ENCODE results near the gene MARCHF10.

The MARCHF10 gene

GRCh38 chr17:62717589-62717855 is 90.6 kb downstream of the MARCHF10 start:
- H3K36me3 ChIP-seq (ENCODE audit: control insufficient read depth, insufficient read depth, low read length): no peaks in the 10 kb centered on the region
- no peaks in the 10 kb centered on the region for H3K27me3 ChIP-seq (ENCODE audit: control insufficient read depth, insufficient read depth, low read length)
- no peak overlapping the region for H3K9ac ChIP-seq (ENCODE audit: low read length)
- no peak overlapping the region for H3K27ac ChIP-seq (ENCODE audit: low read depth, low read length)
- no peak overlapping the region for H3K4me3 ChIP-seq (ENCODE audit: low read length)
- no peaks in the 10 kb centered on the region for H3K4me1 ChIP-seq (ENCODE audit: control insufficient read depth, insufficient read depth, low read length)

- no peak overlapping the region for H3K4me3 ChIP-seq (ENCODE audit: low read length)
- H3K27ac ChIP-seq (ENCODE audit: low read depth, low read length): no peak overlapping the region
- H3K4me1 ChIP-seq (ENCODE audit: control insufficient read depth, insufficient read depth, low read length): no peaks in the 10 kb centered on the region
- no peak overlapping the region for H3K9ac ChIP-seq (ENCODE audit: low read length)
- H3K27me3 ChIP-seq (ENCODE audit: control insufficient read depth, insufficient read depth, low read length): no peaks in the 10 kb centered on the region
- H3K36me3 ChIP-seq (ENCODE audit: control insufficient read depth, insufficient read depth, low read length): no peaks in the 10 kb centered on the region
These were observed 91.1 kb downstream of the MARCHF10 start for GRCh38 chr17:62716834-62717588.

GRCh38 chr17:62715882-62716390 is 92.2 kb downstream of the MARCHF10 start:
- Histone ChIP-seq H3K4me3 (ENCODE audit: low read length) (no peak overlapping the region), H3K27me3 (ENCODE audit: control insufficient read depth, insufficient read depth, low read length) (no peaks in the 10 kb centered on the region), H3K27ac (ENCODE audit: low read depth, low read length) (no peak overlapping the region), H3K9ac (ENCODE audit: low read length) (no peak overlapping the region), H3K36me3 (ENCODE audit: control insufficient read depth, insufficient read depth, low read length) (no peaks in the 10 kb centered on the region), H3K4me1 (ENCODE audit: control insufficient read depth, insufficient read depth, low read length) (no peaks in the 10 kb centered on the region)

- no peaks in the 10 kb centered on the region for H3K27me3 ChIP-seq (ENCODE audit: control insufficient read depth, insufficient read depth, low read length)
- H3K36me3 ChIP-seq (ENCODE audit: control insufficient read depth, insufficient read depth, low read length): no peaks in the 10 kb centered on the region
- no peak overlapping the region for H3K4me3 ChIP-seq (ENCODE audit: low read length)
- no peak overlapping the region for H3K27ac ChIP-seq (ENCODE audit: low read depth, low read length)
- no peak overlapping the region for H3K9ac ChIP-seq (ENCODE audit: low read length)
- H3K4me1 ChIP-seq (ENCODE audit: control insufficient read depth, insufficient read depth, low read length): no peaks in the 10 kb centered on the region
These were observed 93.9 kb downstream of the MARCHF10 start for GRCh38 chr17:62714016-62714777.

GRCh38 chr17:62713086-62713881 is 94.8 kb downstream of the MARCHF10 start:
- H3K4me1 ChIP-seq (ENCODE audit: control insufficient read depth, insufficient read depth, low read length): no peaks in the 10 kb centered on the region
- H3K27ac ChIP-seq (ENCODE audit: low read depth, low read length): no peak overlapping the region
- H3K36me3 ChIP-seq (ENCODE audit: control insufficient read depth, insufficient read depth, low read length): no peaks in the 10 kb centered on the region
- no peak overlapping the region for H3K9ac ChIP-seq (ENCODE audit: low read length)
- no peaks in the 10 kb centered on the region for H3K27me3 ChIP-seq (ENCODE audit: control insufficient read depth, insufficient read depth, low read length)
- no peak overlapping the region for H3K4me3 ChIP-seq (ENCODE audit: low read length)

- H3K27me3 ChIP-seq (ENCODE audit: control insufficient read depth, insufficient read depth, low read length): no peaks in the 10 kb centered on the region
- H3K9ac ChIP-seq (ENCODE audit: low read length): no peak overlapping the region
- H3K36me3 ChIP-seq (ENCODE audit: control insufficient read depth, insufficient read depth, low read length): no peaks in the 10 kb centered on the region
- H3K27ac ChIP-seq (ENCODE audit: low read depth, low read length): no peak overlapping the region
- no peak overlapping the region for H3K4me3 ChIP-seq (ENCODE audit: low read length)
- no peaks in the 10 kb centered on the region for H3K4me1 ChIP-seq (ENCODE audit: control insufficient read depth, insufficient read depth, low read length)
These were observed 95.9 kb downstream of the MARCHF10 start for GRCh38 chr17:62712171-62712581.

- Histone ChIP-seq H3K4me1 (ENCODE audit: control insufficient read depth, insufficient read depth, low read length) (no peaks in the 10 kb centered on the region), H3K9ac (ENCODE audit: low read length) (no peak overlapping the region), H3K27me3 (ENCODE audit: control insufficient read depth, insufficient read depth, low read length) (no peaks in the 10 kb centered on the region), H3K4me3 (ENCODE audit: low read length) (no peak overlapping the region), H3K27ac (ENCODE audit: low read depth, low read length) (no peak overlapping the region), H3K36me3 (ENCODE audit: control insufficient read depth, insufficient read depth, low read length) (no peaks in the 10 kb centered on the region)
These were observed 99.5 kb downstream of the MARCHF10 start for GRCh38 chr17:62708587-62708986.

GRCh38 chr17:62707425-62707739 is 100.7 kb downstream of the MARCHF10 start:
- H3K4me1 ChIP-seq (ENCODE audit: control insufficient read depth, insufficient read depth, low read length): no peaks in the 10 kb centered on the region
- H3K27ac ChIP-seq (ENCODE audit: low read depth, low read length): no peak overlapping the region
- no peak overlapping the region for H3K4me3 ChIP-seq (ENCODE audit: low read length)
- H3K27me3 ChIP-seq (ENCODE audit: control insufficient read depth, insufficient read depth, low read length): peaks cover 6% of the 10 kb centered on the region
- H3K9ac ChIP-seq (ENCODE audit: low read length): no peak overlapping the region
- no peaks in the 10 kb centered on the region for H3K36me3 ChIP-seq (ENCODE audit: control insufficient read depth, insufficient read depth, low read length)

GRCh38 chr17:62706598-62707424 is 101.3 kb downstream of the MARCHF10 start:
- no peak overlapping the region for H3K4me3 ChIP-seq (ENCODE audit: low read length)
- H3K27me3 ChIP-seq (ENCODE audit: control insufficient read depth, insufficient read depth, low read length): peaks cover 6% of the 10 kb centered on the region
- no peaks in the 10 kb centered on the region for H3K4me1 ChIP-seq (ENCODE audit: control insufficient read depth, insufficient read depth, low read length)
- H3K9ac ChIP-seq (ENCODE audit: low read length): no peak overlapping the region
- H3K27ac ChIP-seq (ENCODE audit: low read depth, low read length): no peak overlapping the region
- H3K36me3 ChIP-seq (ENCODE audit: control insufficient read depth, insufficient read depth, low read length): no peaks in the 10 kb centered on the region

- Histone ChIP-seq H3K9ac (ENCODE audit: low read length) (no peak overlapping the region), H3K36me3 (ENCODE audit: control insufficient read depth, insufficient read depth, low read length) (no peaks in the 10 kb centered on the region), H3K4me1 (ENCODE audit: control insufficient read depth, insufficient read depth, low read length) (no peaks in the 10 kb centered on the region), H3K27ac (ENCODE audit: low read depth, low read length) (peak overlapping the region; percentile 1), H3K27me3 (ENCODE audit: control insufficient read depth, insufficient read depth, low read length) (peaks cover 6% of the 10 kb centered on the region), H3K4me3 (ENCODE audit: low read length) (no peak overlapping the region)
These were observed 102.1 kb downstream of the MARCHF10 start for GRCh38 chr17:62705778-62706597.

- H3K36me3 ChIP-seq (ENCODE audit: control insufficient read depth, insufficient read depth, low read length): no peaks in the 10 kb centered on the region
- H3K27me3 ChIP-seq (ENCODE audit: control insufficient read depth, insufficient read depth, low read length): peaks cover 6% of the 10 kb centered on the region
- no peaks in the 10 kb centered on the region for H3K4me1 ChIP-seq (ENCODE audit: control insufficient read depth, insufficient read depth, low read length)
- peak overlapping the region; percentile 33 for H3K27ac ChIP-seq (ENCODE audit: low read depth, low read length)
- H3K9ac ChIP-seq (ENCODE audit: low read length): no peak overlapping the region
- no peak overlapping the region for H3K4me3 ChIP-seq (ENCODE audit: low read length)
These were observed 102.8 kb downstream of the MARCHF10 start for GRCh38 chr17:62705156-62705777.

Measured in rectal smooth muscle tissue (tissue), 1 donor.